ENCODE measurements around the gene TNFRSF4. TPM values are rescaled to one million over a fixed set of nuclear protein-coding genes. Genes with fewer than 3 reads are reported as not detected.
A peak's percentile ranks its signal among the peaks of the same experiment; 100 is the strongest.

Gene TNFRSF4
- polyA plus RNA-seq (2013, experiment 1 of 2): not detected
- not detected for polyA plus RNA-seq (2013, experiment 2 of 2)

DNA sequence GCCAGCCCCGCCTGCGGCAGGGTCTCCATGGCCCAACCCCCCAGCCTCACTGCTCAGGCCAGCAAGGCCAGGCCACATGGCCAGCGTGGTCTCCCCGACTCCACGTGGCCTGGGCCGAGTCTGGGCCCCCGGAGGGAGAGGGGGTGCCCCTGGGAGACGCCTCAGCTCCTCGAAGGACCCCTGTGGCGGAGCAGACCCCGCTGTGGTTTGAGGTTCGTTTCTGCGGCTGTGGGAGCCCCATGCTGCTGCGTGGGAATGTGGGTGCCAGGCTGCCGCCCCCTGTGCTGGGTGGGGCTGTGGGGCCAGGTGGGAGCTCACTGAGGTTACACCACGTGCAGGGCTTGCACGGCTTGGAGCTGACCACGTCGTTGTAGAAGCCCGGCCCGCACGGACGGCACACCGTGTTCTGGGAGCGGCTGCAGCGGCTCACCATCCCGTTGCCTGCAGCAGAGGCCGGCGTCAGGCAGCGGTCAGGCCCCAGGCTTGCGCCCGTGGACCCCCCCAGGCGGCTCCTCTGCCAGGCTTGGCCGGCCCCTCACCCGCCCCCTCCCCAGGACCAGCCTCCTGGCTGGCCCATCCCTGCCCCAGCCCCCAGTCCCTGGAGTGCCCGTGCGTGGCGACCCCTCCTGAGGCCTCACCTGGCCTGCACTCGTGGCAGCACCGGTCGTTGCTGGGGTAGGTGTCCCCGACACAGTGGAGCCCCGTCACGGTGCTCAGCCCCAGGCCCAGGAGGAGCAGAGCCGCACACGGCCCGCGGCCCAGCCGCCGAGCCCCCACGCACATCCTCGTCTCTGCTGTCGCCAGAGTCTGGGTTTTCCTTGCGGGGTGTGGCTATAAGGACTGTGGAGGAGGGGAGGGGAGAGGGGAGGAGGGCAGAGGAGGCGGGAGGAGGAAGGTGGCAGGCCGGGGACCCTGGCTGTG lies at the start of gene TNFRSF4:
TNFRSF4 (minus strand) TSS at position 809 of the 921 bp plus-strand sequence; CDS start at position 783, 26 bp downstream.
- no peak within 1 kb of the TSS for H3K27ac ChIP-seq (ENCODE audit: low read depth, low read length)
- H3K9me3 ChIP-seq (ENCODE audit: insufficient read depth, low read depth, low read length): no peaks in the 10 kb centered on the region
- no peak within 1 kb of the TSS for H3K9ac ChIP-seq (ENCODE audit: low read depth, low read length)
- H3K4me3 ChIP-seq (ENCODE audit: low read length): no peak within 1 kb of the TSS
- no peaks in the 10 kb centered on the region for H3K27me3 ChIP-seq (ENCODE audit: insufficient read depth, low read length)
- H3K4me1 ChIP-seq (ENCODE audit: insufficient read depth, low read length): no peaks in the 10 kb centered on the region
- peaks cover 20% of the 10 kb centered on the region for H3K36me3 ChIP-seq (ENCODE audit: insufficient read depth, low read length)
- WGBS: 88% methylated on average over 56 of the region's 56 CpGs

DNA sequence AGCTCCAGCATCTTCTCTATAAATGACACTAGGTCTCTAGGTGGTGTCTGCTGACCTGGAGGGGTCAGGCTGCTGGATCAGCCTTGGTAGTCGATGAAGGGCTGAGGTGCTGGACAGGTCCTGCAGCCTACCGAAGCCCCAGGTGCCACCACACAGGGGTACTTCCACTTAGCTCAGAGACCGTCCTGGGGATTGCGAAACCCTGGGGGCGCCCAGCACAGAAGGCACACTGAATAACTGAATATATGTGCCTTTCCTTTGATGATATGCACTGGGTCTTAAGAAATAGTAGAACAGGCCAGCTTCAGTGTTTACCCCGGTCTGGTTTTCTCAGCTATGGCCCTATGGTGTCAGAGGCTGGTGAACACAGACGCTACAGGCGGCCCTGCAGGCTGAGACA lies 48.8 kb upstream of the TNFRSF4 start:
- no peaks in the 10 kb centered on the region for H3K9me3 ChIP-seq (ENCODE audit: insufficient read depth, low read depth, low read length)
- WGBS: 95% methylated on average over 8 of the region's 8 CpGs
- no peaks in the 10 kb centered on the region for H3K4me1 ChIP-seq (ENCODE audit: insufficient read depth, low read length)
- H3K9ac ChIP-seq (ENCODE audit: low read depth, low read length): no peak overlapping the region
- H3K36me3 ChIP-seq (ENCODE audit: insufficient read depth, low read length): peaks cover 74% of the 10 kb centered on the region
- no peak overlapping the region for H3K4me3 ChIP-seq (ENCODE audit: low read length)
- no peak overlapping the region for H3K27ac ChIP-seq (ENCODE audit: low read depth, low read length)
- no peaks in the 10 kb centered on the region for H3K27me3 ChIP-seq (ENCODE audit: insufficient read depth, low read length)

GRCh38 chr1:1262071-1262470 lies 48.1 kb upstream of the TNFRSF4 start:
- Histone ChIP-seq H3K4me3 (ENCODE audit: low read length) (no peak overlapping the region), H3K9me3 (ENCODE audit: insufficient read depth, low read depth, low read length) (no peaks in the 10 kb centered on the region), H3K9ac (ENCODE audit: low read depth, low read length) (no peak overlapping the region), H3K27me3 (ENCODE audit: insufficient read depth, low read length) (no peaks in the 10 kb centered on the region), H3K27ac (ENCODE audit: low read depth, low read length) (no peak overlapping the region), H3K4me1 (ENCODE audit: insufficient read depth, low read length) (0 out of 2 replicates have a peak, but pooled peaks cover 3% of the 10 kb centered on the region), H3K36me3 (ENCODE audit: insufficient read depth, low read length) (peaks cover 67% of the 10 kb centered on the region)
- WGBS: 96% methylated on average over 17 of the region's 17 CpGs

- H3K9me3 ChIP-seq (ENCODE audit: insufficient read depth, low read depth, low read length): no peaks in the 10 kb centered on the region
- 88% methylated on average over 16 of the region's 16 CpGs for WGBS
- H3K4me3 ChIP-seq (ENCODE audit: low read length): no peak overlapping the region
- H3K27ac ChIP-seq (ENCODE audit: low read depth, low read length): no peak overlapping the region
- no peaks in the 10 kb centered on the region for H3K27me3 ChIP-seq (ENCODE audit: insufficient read depth, low read length)
- H3K36me3 ChIP-seq (ENCODE audit: insufficient read depth, low read length): peaks cover 72% of the 10 kb centered on the region
- no peak overlapping the region for H3K9ac ChIP-seq (ENCODE audit: low read depth, low read length)
- H3K4me1 ChIP-seq (ENCODE audit: insufficient read depth, low read length): peaks cover 6% of the 10 kb centered on the region; the same call in 1 of the 2 replicates
These were observed 47.0 kb upstream of the TNFRSF4 start for GRCh38 chr1:1260843-1261560.

GRCh38 chr1:1259951-1260600 lies 46.1 kb upstream of the TNFRSF4 start:
- no peaks in the 10 kb centered on the region for H3K9me3 ChIP-seq (ENCODE audit: insufficient read depth, low read depth, low read length)
- no peak overlapping the region for H3K9ac ChIP-seq (ENCODE audit: low read depth, low read length)
- no peak overlapping the region for H3K4me3 ChIP-seq (ENCODE audit: low read length)
- peaks cover 6% of the 10 kb centered on the region; the same call in 1 of the 2 replicates for H3K4me1 ChIP-seq (ENCODE audit: insufficient read depth, low read length)
- H3K36me3 ChIP-seq (ENCODE audit: insufficient read depth, low read length): peaks cover 72% of the 10 kb centered on the region
- no peaks in the 10 kb centered on the region for H3K27me3 ChIP-seq (ENCODE audit: insufficient read depth, low read length)
- WGBS: 94% methylated on average over 26 of the region's 26 CpGs
- H3K27ac ChIP-seq (ENCODE audit: low read depth, low read length): no peak overlapping the region

GRCh38 chr1:1259540-1259939 lies 45.6 kb upstream of the TNFRSF4 start:
- H3K27ac ChIP-seq (ENCODE audit: low read depth, low read length): no peak overlapping the region
- H3K4me3 ChIP-seq (ENCODE audit: low read length): no peak overlapping the region
- H3K36me3 ChIP-seq (ENCODE audit: insufficient read depth, low read length): peaks cover 73% of the 10 kb centered on the region
- no peaks in the 10 kb centered on the region for H3K27me3 ChIP-seq (ENCODE audit: insufficient read depth, low read length)
- H3K9me3 ChIP-seq (ENCODE audit: insufficient read depth, low read depth, low read length): no peaks in the 10 kb centered on the region
- 96% methylated on average over 18 of the region's 18 CpGs for WGBS
- H3K9ac ChIP-seq (ENCODE audit: low read depth, low read length): no peak overlapping the region
- H3K4me1 ChIP-seq (ENCODE audit: insufficient read depth, low read length): peaks cover 6% of the 10 kb centered on the region; the same call in 1 of the 2 replicates

GRCh38 chr1:1259119-1259488 lies 45.2 kb upstream of the TNFRSF4 start:
- no peak overlapping the region for H3K4me3 ChIP-seq (ENCODE audit: low read length)
- H3K36me3 ChIP-seq (ENCODE audit: insufficient read depth, low read length): peaks cover 73% of the 10 kb centered on the region
- no peak overlapping the region for H3K9ac ChIP-seq (ENCODE audit: low read depth, low read length)
- no peaks in the 10 kb centered on the region for H3K9me3 ChIP-seq (ENCODE audit: insufficient read depth, low read depth, low read length)
- H3K4me1 ChIP-seq (ENCODE audit: insufficient read depth, low read length): peaks cover 6% of the 10 kb centered on the region; the same call in 1 of the 2 replicates
- no peak overlapping the region for H3K27ac ChIP-seq (ENCODE audit: low read depth, low read length)
- WGBS: 96% methylated on average over 22 of the region's 22 CpGs
- H3K27me3 ChIP-seq (ENCODE audit: insufficient read depth, low read length): no peaks in the 10 kb centered on the region

DNA sequence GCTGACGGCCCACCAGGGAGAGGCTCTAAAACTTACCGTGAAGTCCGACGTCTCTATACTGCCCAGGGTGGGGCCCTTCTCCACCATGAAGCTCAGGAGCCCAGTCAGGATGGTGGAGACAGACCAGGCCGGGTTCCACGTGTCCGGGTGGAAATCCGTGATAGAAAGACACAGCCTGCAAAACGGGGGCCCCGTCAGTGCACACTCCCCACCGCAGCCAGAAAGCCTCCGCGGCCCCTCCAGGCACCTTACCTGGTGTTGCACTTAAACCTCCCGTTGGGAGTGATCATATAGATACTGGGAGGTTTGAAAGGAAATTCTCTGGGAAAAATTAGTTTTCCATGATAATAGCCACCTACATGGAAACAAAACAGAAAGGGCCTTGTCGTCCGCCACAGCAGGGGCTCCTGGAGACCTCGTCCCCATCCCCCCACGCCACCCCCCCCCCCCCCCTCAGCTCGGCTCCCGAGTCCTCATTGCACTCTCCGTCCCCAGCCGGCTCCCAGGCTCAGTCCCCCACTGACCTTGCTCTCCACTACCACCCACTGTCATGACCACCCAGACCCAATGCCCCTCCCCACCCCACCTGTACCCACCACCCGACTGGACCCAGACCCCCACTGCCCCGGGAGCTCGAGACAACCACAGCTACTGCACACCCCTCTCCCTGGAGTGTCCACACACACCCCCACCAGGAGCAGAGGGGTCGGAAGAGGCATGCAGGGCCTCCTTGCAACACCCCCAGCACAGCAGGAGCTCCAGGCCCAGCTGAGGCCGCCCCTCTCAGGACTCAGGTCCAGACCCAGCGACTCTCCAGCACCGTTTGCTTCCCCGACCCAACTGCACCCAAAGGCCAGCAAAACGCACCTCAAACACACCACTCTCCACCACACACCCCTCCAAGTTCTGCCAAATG lies 43.3 kb upstream of the TNFRSF4 start:
- H3K4me3 ChIP-seq (ENCODE audit: low read length): no peak overlapping the region
- H3K4me1 ChIP-seq (ENCODE audit: insufficient read depth, low read length): peaks cover 6% of the 10 kb centered on the region; the same call in 1 of the 2 replicates
- WGBS: 83% methylated on average over 27 of the region's 31 CpGs
- no peaks in the 10 kb centered on the region for H3K9me3 ChIP-seq (ENCODE audit: insufficient read depth, low read depth, low read length)
- peaks cover 71% of the 10 kb centered on the region for H3K36me3 ChIP-seq (ENCODE audit: insufficient read depth, low read length)
- H3K27ac ChIP-seq (ENCODE audit: low read depth, low read length): peak overlapping the region; percentile 60; the same call in 1 of the 2 replicates
- 0 out of 2 replicates have a peak overlapping the region, but pooled peaks have one; percentile 31 for H3K9ac ChIP-seq (ENCODE audit: low read depth, low read length)
- H3K27me3 ChIP-seq (ENCODE audit: insufficient read depth, low read length): no peaks in the 10 kb centered on the region

GRCh38 chr1:1255611-1256010 lies 41.7 kb upstream of the TNFRSF4 start:
- peaks cover 6% of the 10 kb centered on the region; the same call in 1 of the 2 replicates for H3K4me1 ChIP-seq (ENCODE audit: insufficient read depth, low read length)
- no peaks in the 10 kb centered on the region for H3K27me3 ChIP-seq (ENCODE audit: insufficient read depth, low read length)
- H3K36me3 ChIP-seq (ENCODE audit: insufficient read depth, low read length): peaks cover 60% of the 10 kb centered on the region
- H3K9ac ChIP-seq (ENCODE audit: low read depth, low read length): no peak overlapping the region
- H3K4me3 ChIP-seq (ENCODE audit: low read length): no peak overlapping the region
- WGBS: 90% methylated on average over 10 of the region's 10 CpGs
- no peaks in the 10 kb centered on the region for H3K9me3 ChIP-seq (ENCODE audit: insufficient read depth, low read depth, low read length)
- H3K27ac ChIP-seq (ENCODE audit: low read depth, low read length): no peak overlapping the region

DNA sequence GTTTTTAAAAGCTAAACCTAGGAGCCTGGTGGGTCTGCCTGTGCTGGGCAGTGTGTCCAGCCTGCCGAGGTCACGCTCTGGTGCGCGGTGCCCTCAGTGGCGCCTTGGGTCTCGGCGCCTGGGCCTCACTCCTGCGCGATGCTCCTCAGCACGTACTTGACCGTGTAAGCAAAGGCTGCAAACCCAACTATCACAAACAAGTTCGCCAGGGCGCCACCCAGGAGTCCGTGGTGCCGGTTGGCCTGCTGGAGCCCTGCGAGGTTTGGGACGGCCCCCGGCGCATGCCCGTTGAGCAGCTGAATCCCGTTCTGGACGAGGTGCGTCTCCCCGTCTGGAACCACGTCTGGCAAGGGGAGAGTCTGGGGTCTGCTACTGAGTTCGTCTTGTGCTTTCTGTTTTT lies 41.1 kb upstream of the TNFRSF4 start:
- Histone ChIP-seq H3K36me3 (ENCODE audit: insufficient read depth, low read length) (peaks cover 55% of the 10 kb centered on the region), H3K4me1 (ENCODE audit: insufficient read depth, low read length) (peaks cover 6% of the 10 kb centered on the region; the same call in 1 of the 2 replicates), H3K9ac (ENCODE audit: low read depth, low read length) (no peak overlapping the region), H3K9me3 (ENCODE audit: insufficient read depth, low read depth, low read length) (no peaks in the 10 kb centered on the region), H3K27ac (ENCODE audit: low read depth, low read length) (no peak overlapping the region), H3K27me3 (ENCODE audit: insufficient read depth, low read length) (no peaks in the 10 kb centered on the region), H3K4me3 (ENCODE audit: low read length) (no peak overlapping the region)
- 97% methylated on average over 26 of the region's 26 CpGs for WGBS
